Islet precursor cell (in vitro differentiated cells): ENCODE measurements around the gene PRKG1.
"Not testable (repeated sequence)": the region's sequence is repeated elsewhere in the genome, so short reads cannot be mapped to it uniquely, and the experiment has no call there.

Experiments
- DNase-seq: peaks from one replicate; pipeline ENCODE4 v3.0.0-alpha.2; 2018

Gene PRKG1

DNA sequence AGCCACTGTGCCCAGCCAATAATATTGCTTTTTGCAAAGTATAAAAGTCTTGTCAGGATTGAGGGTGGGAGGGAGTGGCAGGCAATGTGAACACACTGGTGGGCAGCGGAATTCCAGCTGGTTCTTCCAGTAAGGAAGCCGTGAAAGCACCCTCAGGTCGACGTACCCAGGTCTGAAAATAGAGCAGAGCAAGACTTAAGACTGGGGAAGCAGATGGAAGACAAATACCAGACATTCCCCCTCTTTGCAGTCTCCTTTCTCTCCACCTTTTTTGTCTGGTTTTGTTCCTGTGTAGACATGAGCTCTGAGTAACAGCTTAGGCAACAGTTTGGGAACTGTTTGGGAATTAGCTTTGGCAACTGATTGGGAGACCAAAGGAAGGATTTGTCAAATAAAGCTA lies 642.7 kb downstream of the PRKG1 start:
- DNase-seq, result peak; percentile 92

DNA sequence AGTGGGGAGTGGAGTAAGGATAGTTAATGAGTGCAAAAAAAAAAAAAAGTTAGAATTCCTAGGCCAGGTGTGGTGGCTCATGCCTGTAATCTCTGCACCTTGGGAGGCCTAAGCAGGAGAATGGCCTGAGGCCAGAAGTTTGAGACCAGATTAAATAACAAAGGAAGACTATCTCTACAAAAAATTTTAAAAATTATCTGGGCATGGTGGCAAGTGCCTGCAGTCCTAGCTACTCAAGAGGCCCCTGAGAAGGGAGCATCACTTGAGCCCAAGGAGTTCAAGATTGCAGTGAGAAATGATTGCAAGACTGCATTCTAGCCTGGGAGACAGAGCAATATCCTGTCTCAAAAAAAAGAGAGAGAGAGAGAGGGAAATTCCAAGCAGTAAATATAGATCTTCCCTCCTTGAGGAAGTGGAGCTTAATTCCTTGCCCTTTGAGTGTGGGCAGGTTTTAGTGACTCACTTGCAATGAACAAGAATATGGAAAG lies 644.6 kb downstream of the PRKG1 start:
- peak; percentile 66 for DNase-seq

DNA sequence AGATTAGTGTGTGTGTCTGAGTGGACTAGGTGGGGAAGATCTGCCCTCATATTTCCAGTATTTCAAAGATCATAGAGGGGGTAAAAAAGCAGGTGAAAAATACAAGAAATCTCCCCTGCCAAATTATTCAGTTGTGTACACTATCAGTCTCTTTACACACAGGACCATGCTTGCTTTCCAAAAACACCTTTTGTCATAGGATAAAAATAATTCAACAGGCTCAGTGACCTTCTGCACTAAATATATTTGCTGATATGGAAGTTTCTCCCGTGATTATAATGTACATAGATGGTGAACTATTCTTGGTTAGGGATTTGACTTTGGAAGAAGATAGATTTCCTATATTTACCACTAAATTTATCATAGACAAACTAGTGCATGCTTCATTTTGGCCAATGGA lies 649.8 kb downstream of the PRKG1 start:
- no peak for DNase-seq

DNA sequence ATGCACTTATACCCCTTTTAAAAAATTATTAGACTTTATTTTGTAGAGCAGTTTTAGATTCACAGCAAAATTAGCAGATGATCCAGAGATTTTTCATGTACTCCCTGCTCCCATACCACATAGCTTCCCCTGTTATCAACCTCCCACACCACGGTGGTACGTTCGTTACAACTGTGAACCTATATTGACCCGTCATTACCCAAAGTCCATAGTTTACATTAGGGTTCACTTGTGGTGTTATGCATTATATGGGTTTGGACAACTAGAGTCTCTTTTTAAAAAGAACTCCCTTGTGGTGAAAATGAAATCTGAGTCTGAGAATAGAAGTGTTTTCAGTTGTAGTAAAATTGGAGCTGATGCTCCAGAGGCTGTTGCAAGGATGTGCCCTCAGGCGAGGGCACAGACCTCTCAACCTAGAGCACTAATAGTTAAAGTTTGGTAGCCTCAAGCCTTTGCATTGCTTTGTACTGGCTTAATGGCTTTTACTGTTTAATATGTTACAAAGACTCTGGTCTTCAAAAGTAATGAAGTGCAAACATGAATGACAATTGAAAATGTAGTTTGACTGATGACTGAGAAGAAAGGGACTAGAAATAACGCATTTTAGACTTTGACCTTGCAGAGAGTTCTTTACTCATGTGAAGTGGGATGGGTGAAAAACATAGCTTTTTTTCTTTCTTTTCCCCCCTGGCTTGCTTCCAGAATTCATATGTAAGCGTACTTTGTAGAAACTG lies 655.7 kb downstream of the PRKG1 start:
- no peak for DNase-seq

DNA sequence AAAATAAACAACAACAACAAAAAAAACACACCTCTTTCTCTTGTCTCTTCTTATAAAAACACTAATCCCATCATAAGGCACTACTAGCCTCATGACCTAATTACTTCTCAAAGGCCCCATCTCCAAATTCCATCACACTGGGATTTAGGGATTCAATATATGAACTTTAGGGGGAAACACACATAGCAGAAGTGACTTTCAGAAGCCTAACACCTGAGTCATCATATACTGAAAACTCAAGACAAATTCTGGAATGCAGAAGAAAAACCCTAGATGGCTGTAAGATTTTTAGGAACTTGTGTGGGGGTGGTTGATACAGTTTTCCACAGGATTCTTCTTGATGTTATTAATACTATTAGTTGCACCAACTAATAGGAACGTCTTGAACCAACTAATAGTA lies 658.8 kb downstream of the PRKG1 start:
- no peak for DNase-seq

DNA sequence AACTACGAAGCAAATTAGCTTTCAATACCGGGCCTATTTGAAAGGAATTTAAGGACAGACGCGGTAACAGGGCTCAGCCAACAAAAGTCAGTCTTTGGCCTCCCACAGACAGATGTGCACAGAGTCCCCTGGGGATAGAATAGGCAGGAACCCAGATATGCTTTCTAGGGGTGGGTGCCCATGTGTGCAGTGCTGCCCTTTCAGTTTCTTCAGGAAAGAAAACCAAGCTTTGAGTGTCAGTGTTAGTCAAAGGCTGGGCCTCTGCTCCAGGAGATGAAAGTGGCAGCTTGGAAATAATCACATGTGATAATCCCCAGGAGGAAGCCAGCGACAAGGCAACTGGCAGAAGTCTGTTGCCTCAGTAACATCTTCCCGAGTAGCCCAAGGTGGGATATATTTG lies 668.9 kb downstream of the PRKG1 start:
- peak; percentile 55 for DNase-seq

DNA sequence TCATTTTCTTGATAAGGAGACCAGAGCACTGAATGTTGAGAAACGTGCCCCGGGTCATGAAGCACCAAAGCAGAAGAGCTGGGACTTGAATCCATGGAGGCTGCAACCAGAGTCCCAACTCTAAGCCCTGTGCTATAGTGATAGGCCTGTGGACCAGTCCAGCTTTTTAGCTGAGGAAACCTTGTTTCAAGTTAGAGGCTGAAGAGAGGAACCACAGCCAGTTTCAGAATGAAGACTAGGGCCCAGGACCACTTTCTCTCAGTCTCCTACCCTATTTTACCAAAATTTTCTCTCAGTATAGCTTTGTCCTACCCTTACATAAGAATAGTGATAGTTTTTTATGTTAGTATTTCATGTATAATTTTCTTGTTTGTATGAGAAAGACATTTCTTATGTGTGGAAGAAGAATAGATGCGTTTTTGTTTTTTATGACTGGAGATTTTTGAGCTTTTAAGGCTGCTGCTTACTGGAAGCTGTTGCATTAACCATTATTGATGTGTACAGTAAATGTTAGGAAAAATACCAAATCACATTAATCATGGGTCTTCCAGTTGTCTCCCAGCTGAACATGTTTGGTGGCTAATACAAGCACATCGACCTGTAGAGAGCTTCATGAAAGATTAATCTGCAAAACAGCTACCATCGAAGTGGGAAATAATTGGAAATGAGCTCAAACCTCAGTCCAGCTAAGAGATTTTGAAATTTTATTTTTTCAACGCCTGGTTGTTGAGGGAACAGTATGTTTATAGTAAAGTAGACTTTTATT lies 670.1 kb downstream of the PRKG1 start:
- no peak for DNase-seq

DNA sequence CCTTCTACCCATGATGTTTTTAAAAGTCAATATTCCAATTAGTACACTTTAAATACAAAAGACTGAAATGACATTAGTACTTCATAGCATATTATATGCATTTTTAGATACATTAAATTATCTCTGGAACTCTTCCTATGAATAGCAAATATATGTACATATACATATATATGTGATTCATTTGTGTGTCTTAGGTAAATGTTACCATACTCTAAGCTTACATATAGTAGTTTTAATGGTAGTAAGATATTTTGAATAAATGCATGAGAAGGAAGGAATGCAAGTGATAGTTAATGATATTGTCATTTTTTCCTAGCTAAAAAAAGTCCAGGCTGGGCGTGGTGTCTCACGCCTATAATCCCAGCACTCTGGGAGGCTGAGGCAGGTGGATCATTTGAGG lies 671.1 kb downstream of the PRKG1 start:
- no peak for DNase-seq

DNA sequence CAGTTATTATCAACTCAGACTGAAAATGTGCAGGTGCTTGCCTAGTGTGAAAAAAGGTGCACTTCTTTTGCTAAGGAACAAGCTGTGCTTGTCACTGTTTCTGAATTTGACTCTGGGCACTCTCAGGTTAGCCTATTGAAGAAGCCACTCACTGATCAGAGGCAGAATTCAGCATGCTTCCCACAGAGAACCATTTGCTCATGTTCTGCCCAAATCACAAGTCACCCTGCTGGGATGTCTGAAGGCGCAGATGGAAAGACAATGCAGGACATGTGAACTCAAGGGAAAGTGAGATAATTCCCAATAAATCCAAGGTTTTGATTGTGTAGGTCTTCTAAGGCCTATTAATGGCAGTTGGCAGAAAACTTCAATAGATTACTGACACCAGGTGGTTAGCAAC lies 672.9 kb downstream of the PRKG1 start:
- DNase-seq, result no peak

DNA sequence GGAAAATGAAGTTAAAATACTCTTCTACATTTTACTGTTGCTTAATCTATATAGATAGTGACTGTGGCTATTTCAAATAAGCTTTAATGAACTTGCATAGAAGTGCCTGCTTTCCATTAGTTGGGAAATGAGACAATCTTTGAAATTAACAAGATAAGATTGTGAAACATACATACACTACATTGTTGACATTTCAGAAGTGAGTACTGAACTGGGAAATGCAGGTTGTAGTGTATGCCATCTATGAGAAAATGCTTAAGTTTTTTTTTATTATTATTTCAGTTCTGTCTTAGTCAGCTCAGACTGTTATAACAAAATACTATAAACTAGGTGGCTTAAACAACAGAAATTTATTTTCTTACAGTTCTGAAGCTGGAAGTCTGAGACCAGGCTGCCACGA lies 674.7 kb downstream of the PRKG1 start:
- no peak for DNase-seq

DNA sequence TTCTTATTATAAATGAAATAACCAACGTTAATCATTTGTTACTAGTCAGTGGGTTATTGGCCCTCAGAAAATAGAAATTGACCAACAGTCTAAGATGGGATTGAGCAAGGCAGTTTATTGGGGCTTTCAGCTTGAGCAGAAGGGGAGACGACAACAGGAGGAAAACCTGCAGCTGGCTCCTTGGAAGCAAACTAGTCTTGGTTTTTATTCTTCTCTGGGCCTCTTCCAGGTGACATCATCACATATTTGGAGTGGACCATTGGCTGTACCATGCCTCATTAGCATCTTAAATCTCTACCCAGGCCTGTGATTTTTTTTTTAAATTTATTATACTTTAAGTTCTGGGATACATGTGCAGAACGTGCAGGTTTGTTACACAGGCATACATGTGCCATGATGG lies 684.1 kb downstream of the PRKG1 start:
- no peak for DNase-seq

DNA sequence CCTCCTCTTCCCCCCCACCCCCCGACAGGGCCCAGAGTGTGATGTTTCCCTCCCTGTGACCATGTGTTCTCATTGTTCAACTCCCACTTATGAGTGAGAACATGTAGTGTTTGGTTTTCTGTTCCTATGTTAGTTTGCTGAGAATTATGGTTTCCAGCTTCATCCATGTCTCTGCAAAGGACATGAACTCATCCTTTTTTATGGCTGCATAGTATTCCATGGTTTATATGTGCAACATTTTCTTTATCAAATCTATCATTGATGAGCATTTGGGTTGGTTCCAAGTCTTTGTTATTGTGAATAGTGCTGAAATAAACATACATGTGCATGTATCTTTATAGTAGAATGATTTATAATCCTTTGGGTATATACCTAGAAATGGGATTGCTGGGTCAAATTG lies 684.6 kb downstream of the PRKG1 start:
- DNase-seq, result not testable (repeated sequence)

DNA sequence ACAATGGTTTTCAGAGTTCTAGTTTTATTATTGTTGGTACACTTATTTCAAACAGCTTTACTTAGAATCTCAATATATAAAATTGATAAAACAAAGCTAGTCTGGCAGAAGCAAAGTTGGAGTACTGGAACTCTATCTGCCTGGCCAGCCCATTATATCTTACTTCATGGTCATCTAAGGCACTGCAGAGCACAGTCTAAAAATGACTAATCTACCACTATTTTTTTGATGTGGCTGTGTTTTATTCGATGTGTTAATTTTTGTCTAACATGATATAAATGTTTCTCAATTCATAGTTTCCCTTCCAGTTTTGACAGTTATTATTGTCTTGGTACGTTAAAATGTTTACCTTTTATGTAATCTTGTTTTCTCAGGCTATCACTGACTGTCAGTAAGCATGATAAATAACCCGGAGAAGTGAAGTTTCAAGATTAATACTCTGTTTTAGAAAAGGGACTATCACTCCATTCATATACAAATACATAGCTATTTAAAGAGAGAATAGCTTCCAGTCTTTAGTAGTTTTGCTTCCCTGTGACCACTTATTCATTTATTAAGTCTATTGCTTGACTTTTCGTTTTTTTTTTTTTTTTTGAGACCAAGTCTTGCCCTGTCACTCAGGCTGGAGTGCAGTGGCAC lies 685.7 kb downstream of the PRKG1 start:
- no peak for DNase-seq

DNA sequence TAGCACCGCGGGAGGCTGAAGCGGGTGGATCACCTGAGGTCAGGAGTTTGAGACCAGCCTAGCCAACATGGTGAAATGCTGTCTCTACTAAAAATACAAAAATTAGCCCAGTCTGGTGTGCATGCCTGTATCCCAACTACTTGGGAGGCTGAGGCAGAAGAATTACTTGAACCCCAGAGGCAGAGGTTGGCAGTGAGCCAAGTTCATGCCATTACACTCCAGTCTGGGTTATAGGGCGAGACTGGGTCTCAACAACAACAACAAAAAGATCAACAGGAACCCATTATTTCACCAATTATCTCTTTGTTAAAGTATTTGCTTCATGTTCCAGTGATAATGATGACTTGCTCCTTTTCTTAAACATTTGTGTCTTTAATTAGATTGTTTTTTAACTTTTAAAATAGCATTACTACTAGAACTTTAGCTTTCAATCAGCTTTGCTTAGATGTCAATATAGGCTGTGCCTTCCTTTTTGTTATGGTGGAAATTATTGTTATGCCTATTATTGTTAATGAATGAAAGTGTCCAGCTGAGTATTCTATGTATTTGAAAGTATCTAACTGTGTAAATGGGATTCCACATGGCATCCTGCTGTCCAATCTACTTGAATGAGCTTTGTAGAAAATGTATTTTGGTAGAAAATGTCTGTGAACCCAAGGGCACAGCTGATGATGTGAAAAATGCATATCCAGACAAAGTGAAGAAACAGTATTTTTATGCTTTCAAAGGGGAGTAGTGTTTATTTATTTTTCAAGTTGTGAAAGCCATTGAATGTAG lies 686.8 kb downstream of the PRKG1 start:
- no peak for DNase-seq

DNA sequence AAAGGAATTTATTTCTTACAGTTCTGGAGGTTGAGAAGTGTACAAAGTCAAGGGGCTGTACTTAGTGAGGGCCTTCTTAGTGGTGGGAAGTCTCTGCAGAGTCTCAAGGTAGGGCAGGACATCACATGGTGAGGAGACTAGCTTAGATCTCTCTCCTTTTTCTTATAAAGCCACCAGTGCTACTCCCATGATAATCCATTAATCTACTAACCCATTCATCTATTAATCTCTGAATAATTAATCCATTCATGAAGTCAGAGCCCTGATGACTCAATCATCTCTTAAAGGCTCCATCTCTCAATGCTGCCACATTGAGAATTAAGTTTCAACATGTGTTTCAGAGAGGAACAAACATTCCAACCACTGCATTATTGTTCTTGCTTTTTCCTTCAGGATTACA lies 689.5 kb downstream of the PRKG1 start:
- DNase-seq, result no peak

DNA sequence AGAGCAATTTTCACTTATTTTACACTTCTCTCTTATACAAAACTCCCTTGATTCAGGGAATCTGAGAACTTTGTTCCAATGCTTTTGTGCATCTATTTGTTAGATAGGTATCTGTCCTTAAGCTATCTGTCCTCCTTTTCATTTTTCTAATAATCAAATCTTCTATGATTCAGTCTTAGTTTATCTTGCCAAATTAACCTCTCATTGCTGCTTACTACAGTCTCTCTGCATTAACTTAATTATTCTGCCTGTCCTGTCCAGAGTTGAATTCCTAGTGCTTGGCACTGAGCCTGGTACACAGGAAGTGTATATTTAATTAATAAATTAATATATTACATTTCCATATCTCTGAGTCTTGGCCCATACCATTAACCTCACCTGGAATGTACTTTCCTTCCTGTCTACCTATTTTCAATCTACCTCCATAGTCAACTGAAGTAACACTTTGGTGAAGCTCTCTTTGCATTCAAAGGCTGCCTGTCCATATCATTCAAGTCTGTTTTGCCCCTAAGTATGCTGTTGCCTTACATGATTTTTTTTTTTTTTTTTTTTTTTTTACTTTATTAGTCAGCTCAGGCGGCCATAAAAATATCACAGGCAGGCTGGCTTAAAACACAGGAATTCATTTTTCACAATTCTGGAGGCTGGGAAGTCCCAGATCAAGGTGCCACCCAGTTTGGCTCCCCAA lies 691.1 kb downstream of the PRKG1 start:
- DNase-seq, result no peak

DNA sequence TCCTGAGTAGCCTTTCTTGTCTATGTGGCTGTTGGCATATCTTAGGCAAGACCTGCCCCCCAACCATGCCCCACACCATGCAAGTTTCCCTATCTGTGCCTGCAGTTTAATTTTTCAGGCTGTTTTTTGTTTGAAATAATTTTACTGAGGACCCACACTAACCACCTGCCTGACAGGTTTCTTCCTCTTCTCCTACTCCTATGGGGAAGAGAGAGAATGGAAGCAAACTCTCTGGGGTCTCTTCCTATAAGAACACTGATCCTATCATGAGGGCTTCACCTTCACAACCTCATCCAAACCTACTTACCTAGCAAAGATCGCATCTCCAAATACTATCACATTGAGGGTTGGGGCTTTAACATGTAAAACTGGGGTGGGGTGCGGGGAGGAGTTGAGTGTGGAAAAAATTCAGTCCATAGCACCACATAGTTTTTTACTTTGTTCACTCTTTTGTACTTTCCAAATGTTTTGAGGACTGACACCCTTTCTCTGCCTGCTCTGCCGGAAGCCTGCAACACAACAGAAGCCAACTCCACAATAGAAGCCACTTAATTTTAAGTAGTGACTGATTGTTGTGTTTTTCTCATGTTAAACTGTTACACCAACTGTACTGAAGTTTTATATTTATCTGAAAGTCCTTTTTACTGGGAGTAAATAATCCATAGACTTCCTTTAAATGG lies 692.3 kb downstream of the PRKG1 start:
- DNase-seq, result no peak

DNA sequence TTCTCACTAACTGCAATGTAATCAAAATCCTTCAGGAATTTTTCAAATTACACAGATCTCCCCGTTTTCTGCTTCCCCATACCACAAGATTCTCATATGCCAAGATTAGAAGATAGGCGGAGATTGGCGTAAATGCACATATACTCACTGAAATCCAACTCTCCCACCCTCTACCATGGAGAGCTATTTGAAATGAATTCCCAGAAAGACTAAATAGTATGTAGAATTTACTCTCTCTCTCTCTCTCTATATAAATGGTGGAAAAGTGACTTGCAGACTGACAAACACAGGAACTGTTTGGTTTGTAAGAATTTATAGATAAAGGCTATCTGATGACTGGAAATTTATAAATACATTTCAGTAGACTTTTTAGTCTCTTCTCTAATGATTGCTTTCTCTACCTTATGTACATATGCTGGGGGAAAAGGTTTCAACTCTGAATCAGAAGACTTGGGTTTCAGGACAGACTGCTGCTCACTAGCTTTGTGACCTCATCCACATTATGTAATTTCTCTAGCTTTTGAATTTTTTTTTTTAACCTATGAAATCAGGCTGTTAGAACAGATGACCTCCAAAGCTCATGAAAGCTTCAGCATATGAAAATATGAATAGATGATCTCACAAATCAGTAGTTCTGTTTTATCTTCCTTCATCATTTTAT lies 692.9 kb downstream of the PRKG1 start:
- DNase-seq, result no peak

DNA sequence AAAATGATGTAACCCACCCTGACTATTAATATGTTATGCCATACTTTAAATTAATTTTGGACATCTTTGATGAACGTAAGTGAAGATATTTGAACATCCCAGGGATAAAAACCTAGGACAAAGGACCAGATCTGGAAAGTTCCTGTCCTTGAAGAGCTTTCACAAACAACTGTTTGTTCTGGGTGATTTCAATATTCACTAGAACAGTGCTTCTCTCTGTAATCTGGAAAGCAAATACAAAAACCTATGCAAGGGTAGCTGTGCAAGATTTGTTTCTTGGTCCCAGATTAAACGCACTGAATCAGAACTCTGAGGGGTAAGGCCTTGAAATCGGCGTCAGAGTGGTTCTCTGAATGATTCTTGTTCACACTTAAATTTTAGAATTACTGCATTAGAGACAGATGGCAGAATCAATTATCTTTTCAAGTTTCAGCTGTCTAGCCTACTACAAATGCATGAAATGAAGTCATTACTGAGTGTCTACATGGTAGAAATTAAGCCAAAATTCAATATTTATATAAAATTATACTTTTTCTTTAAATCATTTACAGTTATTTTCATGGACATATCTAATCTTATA lies 694.7 kb downstream of the PRKG1 start:
- DNase-seq, result no peak

DNA sequence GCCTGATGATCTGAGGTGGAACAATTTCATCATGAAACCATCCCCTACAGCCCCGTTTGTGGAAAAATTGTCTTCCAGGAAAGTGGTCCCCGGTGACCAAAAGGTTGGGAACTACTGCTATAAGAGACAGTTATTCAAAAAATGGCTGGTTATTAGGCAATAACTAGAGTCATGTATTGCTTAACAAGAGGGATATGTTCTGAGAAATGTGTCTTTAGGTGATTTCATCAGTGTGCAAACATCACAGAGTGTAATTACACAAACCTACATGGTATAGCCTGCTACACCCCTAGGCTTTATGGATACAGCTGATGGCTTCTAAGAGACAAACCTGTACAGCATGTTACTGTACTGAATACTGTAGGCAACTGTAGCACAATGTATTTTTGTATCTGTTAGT lies 696.4 kb downstream of the PRKG1 start:
- no peak for DNase-seq

DNA sequence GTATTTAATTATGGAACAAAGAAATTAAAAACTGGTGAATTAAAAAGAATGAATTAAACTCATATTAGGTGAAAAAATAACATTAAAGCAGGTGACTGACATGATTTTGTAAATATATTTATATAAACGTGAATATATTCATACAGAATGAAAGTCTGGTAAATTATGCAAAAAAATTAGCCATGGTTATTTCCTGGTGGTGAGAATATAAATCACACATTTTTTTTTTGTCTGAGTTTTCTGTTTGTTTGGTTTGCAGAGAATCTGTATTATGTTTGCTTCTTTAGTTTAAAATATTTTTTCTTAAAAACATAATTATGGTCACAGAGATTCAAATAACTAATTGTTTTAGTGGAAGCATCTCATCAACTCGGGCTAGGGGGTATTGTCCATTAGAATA lies 698.1 kb downstream of the PRKG1 start:
- no peak for DNase-seq
